LNCAP (cell line): ENCODE data around the gene DGCR8.

Experiments used
- CTCF ChIP-seq: fragments of 450-650 bp; IDR thresholded peaks from 2 replicates; pipeline ENCODE4 v1.5.1; 2017; ENCODE audit warnings: mild to moderate bottlenecking

Gene DGCR8

DNA sequence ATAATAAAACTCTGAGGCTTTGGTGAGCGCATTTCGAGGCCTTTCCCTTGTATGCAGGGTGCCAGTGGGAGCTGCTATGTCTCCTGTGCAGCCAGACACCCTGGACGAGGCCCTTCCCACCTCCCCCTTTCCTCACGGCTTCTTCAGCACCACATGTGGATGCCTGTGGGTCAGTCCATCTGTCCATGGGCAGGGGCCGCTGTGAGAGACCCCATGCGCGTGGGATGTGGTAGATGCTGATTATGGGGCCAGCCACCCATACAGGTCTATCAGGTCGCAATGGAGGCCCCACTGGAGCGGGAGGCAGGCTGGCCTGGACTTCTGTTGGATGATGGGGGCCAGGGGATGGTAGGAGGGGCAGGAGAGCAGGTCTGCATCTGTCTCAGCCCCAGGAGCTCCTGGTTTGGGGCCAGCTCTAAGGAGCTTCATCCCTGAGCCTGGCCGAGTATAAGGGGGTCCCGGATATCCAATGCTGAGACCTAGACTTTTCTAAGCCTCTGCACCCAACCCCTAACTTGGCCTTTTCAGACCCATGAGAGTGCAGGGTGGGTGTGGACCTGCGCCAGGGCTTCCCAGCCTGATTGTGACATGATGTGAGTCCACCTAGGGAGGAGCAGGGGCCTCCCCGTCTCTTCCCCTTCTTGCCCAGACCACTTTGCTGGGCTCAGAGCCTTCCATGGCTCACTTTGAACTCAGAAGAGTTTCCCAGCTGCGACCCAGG is 14.0 kb upstream of the DGCR8 start:
- no peak for TF ChIP-seq CTCF

DNA sequence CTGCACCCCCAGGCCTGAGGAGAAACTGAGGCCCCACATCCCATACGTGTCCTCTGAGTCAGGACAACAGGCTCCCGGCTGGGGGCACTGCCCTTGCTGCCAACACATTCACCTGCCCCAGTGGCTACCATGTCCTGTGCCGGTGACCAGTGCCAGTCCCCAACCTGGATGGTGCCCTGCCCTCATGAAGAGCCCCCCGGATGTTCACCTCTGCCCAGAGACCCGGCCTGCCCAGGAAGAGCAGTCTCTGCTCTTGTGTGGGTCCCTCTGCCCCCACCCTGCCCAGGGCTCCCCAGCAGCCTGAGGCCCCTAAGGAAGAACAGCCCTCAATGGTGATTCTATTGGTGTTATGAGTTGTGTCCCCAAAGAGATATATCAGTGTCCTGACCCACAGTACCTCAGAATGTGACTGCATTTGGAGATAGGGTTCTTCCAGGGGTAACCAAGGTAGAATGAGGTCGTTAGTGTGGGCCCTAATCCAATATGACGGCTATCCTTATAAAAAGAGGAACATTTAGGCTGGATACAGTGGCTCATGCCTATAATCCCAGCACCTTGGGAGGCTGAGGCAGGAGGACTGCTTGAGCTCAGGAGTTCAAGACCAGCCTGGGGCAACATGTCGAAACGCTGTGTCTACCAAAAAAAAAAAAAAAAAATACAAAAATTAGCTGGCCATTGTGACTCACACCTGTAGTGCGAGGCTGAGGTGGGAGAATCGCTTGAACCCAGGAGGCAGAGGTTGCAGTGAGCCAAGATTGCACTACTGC is 13.2 kb upstream of the DGCR8 start:
- TF ChIP-seq CTCF: no peak

- no peak for TF ChIP-seq CTCF
Measured at GRCh38 chr22:20068640-20069039, 11.4 kb upstream of the DGCR8 start.

GRCh38 chr22:20069331-20070042 is 10.6 kb upstream of the DGCR8 start:
- no peak for TF ChIP-seq CTCF

DNA sequence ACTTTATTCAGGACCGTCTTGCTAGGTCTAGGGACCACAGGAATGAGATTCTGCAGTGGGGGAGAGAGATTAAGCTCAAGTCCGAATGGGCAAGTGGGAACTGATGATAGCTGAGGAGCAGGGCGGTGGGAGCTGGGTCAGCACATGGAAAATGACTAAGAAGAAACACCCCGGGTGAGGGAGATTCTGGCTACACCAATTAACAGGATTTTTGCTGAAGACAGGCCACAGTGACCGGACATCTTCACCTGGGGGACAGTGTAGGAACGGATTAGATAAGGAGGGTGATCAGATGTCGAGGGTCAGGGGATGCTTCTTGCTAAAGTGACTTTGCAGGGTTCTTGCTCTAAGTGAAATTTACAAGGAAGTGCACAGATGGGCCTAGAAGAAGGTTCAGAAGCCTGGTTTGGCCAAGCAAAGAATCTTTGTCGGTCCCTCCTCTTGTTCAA is 8.5 kb upstream of the DGCR8 start:
- no peak for TF ChIP-seq CTCF

DNA sequence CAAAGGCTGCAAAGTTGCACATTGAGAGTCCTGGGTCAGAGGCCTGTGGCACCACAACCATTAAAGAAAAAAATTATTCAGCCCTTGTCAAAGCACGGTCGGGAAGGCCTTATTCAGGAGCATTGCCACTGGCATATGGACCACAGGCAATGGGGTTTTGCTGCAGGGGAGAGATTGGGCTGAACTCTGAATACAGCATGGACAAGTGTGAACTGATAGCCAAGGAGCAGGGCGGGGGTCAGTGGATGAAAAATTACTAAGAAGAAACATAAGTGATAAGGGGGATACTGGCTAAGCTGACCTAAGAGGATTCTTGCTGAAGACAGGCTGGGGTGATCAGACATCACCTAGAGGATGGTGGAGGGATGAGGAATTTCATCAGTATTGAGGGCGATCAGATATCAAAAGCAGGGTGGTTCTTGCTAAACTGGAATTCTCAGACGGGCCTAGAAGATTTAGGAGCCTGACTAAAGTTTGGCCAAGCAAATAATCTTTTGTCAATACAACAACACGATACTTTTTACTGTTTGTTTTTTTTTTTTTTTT is 3.3 kb upstream of the DGCR8 start:
- no peak for TF ChIP-seq CTCF

GRCh38 chr22:20080445-20080775 is 369 bp downstream of the DGCR8 start:
- TF ChIP-seq CTCF: no peak
